T47D (cell line): ENCODE measurements around the gene GSG1L.

Experiments
- DNase-seq, 2 experiments: peaks; one replicate each; pipeline versions ENCODE4 v3.0.0 to v3.0.0-alpha.2; 2011 to 2012; ENCODE audit warnings: low read depth in 1 of 2, low spot score in 1 of 2
- JUND ChIP-seq: IDR thresholded peaks from 2 replicates; pipeline ENCODE4 v1.6.1; 2012; ENCODE audit warnings: low read depth
- in situ Hi-C: cut with HindIII; loops from 2 replicates; pipeline ENCODE4 v1.10.0; 2016; ENCODE audit warnings: low sequenced_read_pairs, low pct_unique_long_range_greater_than_20kb

GSG1L gene

DNA sequence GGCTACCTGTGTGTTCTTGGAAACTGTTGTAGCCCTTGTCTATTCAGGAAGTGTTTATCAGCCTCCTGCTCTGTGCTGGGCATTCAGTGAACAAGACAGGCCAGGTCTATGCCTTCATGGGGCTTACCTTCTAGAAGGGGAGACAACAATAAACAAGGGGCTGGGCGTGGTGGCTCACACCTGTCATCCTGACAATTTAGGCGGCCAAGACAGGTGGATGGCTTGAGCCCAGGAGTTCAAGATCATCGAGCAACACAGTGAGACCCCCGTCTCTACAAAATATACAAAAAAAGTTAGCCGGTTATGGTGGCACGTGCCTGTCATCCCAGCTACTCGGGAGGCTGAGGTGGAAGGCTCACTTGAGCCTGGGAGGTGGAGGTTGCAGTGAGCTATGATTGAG lies 5.5 kb upstream of the GSG1L start:
- in situ Hi-C loops, result no loop called here
- TF ChIP-seq JUND, result no peak
- no peak for DNase-seq

DNA sequence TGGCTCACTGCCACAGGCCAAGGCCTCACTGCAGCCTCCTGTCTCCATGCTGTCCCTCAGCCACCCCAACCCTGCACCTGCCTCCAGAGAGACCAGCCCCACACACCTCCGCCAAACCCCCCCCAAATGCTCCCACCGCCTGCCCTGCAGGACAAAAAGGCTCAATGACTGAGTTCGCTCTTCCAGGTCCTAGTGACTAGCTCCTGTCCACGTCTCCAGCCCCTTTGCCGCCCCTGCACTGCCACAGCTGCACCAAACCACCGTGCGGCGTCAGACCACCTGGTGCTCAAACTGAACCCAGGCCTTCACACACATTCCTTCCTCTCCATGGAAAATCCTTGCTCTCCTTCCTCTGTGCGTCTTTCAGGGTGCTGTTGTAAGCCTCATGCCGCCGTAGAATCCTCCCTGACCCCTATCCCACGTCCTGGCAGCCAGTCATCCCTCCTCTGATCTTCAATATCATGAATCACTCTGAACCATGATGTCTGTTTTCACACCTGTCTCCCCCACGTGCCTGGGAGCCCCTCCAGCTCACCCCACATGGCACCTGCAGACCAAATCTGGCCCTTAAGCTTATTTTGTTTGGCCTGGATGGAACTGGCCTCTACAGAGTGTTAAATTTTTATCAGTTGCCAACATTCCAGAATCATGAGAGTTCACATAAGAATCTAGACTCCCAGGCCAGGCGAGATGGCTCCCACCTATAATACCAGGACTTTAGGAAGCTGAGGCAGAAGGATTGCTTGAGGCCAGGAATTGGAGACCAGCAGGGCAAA lies 4.3 kb upstream of the GSG1L start:
- DNase-seq, result no peak
- no peak for TF ChIP-seq JUND
- in situ Hi-C loops, result no loop called here

DNA sequence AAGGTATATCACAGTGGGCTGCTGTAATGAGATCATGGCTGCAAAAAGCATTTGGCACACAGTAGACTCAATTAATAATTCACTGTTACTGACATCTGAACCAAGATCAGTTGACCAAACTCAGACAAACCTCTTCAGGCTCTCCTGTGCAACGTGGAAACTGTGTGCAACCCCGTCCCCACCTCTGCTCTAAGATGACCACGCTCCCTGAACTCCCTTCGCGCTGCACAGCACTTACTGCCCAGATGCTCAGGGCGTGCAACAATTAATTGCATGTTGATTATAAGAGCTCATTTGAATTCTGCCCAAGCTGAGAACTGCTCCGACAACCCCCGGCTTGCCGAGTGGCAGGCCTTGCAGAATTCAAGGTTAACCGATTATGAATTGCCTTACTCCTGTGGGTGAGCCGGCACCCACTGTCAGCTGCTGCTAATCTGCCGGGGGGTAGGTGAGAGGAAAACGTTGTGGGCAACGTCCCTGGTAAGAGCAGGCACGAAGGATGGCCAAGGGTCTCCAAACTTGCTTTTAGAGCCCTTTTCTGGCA lies 1.3 kb upstream of the GSG1L start:
- DNase-seq, result no peak
- in situ Hi-C loops, result no loop called here
- TF ChIP-seq JUND, result no peak

DNA sequence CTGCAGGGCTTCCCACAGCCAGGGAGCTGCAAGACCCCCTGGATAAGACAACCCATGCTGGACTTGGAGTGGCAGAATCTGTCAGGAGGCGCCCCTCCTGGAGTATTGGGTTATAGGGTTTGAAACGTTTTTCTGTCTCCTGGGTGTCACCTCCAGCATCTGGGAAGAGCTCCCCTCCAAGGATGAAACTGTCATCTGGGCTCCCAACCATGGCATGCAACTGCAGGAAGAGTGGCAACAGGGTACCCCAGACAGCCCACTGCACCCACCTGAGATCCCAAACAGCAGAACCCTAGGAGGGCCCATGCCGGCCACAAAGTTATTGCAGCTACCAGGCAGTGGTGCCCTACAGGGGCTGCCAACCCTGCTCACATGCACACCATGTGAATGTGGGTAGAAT lies 636 bp upstream of the GSG1L start:
- in situ Hi-C loops, result no loop called here
- TF ChIP-seq JUND, result no peak

DNA sequence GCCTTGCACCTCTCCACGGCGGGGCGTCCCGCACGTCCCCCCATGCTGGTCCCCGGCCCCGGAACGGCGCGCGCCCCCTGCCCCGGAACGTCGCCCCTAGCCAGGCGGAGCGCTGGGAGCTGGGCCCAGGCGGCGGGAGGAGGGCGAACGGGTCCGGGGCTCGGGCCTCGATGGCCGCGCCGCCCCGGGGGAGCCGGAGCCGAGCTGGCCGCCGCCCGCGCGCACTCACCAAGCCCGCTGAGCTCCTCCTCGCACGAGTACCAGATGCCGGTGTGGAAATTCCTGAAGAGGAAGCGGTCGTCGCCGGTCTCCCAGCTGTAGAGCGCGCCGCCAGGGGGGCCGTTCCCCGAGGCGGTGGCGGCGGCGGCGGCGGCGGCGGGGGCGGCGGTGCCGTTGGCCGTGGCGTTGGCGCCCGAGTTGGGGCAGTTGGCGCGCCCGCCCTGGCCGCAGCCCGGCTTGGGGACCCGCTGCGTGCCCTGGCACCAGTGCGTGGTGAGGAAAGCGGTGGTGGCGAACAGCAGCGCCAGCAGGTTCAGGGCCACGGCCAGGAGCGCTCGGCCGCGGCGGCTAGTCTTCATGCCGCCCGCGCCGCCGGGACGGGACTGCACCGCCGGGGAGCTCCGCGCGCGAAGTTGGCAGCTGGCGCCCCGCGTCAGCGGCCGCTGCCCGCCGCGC lies 530 bp downstream of the GSG1L start:
- no peak for TF ChIP-seq JUND
- no peak for DNase-seq

More for the DNA sequence above, 636 bp upstream of the GSG1L start:
- no peak for DNase-seq

DNA sequence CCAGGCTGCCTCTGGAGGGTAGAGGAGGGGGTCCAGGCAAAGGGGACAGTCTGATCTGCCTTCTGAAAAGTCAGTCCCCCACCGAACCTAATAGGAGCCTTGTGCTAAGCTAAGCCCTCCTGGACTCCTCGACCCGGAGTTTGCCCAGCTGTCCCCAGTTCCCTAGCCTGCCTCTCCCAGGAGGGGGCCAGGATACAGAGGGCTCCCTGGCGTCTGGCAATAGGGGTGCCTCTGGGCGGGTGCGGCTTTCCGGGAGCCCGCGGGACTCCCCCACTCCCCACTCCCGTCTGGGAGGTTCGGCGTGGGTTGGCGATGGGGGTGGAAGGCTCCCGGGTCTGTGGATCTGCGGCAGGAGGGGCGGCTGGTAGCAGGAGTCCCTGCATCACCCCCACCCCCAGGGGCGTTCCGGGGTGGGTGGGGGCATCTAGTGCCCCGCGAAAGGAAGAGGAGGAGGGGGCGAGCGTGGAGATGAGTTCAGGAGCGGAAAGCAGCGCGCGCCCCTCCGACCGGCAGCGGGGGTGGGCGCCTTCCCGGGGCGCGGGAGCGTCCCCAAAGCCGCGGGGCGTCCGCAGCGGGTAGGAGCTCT lies 1.2 kb downstream of the GSG1L start:
- no peak for TF ChIP-seq JUND
- no peak for DNase-seq
- in situ Hi-C loops, result no loop called here

More for the DNA sequence above, 530 bp downstream of the GSG1L start:
- in situ Hi-C loops, result no loop called here

DNA sequence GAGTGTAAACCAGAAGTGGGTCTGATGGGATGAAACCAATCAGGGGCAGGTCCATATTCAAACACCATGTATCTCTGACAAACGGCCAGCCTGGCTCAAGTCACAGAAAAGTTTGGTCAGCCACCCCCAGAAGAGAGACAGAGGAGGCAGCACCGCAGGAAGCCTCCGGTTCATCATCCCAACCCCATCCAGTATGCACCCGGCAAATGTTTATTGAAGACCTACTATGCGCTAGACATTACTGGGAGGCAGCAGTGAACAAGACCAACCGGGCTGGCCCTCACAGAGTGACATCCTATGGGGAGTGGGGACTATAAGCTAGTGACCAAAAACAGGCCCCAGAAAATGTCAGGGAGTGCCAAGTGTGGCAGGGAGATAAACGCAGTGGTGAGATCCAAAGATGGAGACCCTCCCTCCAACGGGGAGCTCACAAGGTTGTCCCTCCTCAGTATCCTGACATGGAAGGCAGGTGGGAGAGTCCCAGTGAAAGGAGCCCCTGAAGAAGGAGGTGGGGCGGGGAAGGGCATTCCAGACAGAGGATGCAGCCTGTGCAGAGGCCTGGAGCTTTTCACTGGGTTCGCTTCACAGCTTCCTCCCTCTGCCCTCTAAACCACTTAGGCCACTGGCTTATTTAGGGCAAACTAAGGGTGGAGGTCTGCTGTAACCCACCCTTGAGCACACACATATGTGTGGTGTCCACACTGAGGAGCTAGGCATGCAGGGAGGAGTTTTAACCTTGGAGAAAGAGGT lies 2.0 kb downstream of the GSG1L start:
- TF ChIP-seq JUND, result no peak
- in situ Hi-C loops, result no loop called here
- DNase-seq, result no peak

DNA sequence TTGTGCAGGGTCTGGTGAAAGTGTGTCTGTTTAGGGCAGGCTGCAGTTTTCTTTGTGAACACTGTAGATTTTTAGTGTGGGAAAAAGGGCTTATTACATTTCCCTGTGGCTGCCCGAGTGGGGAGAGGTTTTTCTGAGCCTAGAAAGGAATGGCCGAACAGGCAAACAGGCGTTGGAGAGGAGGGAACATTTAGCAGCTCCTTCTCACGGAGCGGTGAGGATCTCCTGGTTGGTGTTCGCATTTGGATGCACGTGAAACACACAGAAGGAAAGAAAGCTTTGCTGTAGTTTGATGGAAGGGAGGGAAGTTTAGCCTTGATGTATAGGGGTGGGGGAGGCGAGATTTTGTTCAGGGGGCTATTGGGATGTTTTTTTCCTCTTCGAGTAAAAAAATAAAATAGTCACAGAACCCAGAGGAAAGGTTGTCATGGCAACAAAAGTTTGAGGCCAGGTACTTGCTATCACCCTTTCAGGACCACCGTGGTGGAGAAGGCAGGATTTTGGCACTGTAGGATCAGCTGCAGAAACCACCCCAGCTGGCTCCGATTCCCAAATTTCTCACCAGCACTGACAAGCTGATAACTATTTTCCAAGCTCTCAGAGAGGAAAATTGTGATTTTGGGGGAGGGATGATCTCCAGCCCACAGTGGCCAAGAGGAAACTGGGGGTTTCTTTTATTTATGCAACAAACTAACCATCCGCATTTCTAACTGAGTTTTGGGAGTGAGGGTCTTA lies 3.5 kb downstream of the GSG1L start:
- no peak for TF ChIP-seq JUND
- in situ Hi-C loops, result no loop called here
- no peak for DNase-seq

DNA sequence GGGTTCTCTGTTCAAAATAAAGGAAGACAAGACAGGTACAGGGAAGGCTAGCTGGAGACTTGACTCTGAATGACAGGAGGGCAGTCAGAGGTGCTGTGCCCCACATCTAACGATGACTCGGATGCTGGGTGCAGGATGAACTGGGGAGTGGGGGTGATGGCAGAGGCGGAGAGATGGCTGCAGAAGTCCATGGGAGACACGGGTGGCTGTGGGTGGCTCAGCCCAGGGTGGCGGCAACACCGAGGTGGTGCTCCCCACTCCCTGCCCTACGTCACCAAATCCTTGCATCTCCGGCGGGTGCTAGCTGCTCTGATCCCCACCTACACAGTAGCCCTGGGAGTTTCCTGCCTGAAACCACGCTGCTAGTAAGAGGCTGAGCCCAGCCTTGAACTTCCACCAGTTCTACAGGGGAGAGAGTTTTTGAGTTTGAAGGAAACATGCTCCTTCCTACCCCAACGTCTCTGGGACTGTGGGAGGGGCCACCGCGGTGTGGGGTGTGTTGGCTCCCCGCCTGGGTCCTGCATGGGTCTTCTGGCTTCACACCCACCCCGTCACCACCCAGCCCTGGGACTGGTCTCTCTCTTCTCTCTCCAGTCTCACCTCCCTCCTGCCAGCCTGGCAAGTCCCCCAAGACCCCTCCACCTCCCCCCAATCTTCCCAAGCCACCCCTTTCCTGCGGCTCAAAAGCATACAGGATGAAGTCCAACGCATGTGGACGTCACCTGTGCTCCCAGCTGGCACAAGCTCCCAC lies 4.5 kb downstream of the GSG1L start:
- no peak for DNase-seq
- no peak for TF ChIP-seq JUND
- in situ Hi-C loops, result no loop called here

DNA sequence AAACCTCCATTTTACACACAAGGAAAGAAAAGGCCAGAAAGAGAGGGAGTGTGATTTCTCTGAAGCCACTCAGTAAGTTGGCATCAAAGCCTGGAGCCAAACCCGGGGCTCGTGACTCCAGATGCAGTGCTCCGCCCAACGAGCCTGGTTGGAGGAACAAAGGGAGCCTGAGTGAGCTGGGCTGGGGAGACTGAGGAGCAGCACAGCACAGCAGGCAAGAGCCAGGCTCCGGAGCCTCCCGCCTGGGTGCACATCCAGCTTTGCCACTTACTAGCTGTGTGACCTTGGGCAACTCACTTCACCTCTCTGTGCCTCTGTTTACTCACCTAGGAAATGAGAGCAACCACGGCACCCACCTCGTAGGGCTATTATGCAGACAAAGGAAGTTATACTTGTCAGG lies 5.6 kb downstream of the GSG1L start:
- no peak for DNase-seq
- in situ Hi-C loops, result no loop called here
- no peak for TF ChIP-seq JUND

DNA sequence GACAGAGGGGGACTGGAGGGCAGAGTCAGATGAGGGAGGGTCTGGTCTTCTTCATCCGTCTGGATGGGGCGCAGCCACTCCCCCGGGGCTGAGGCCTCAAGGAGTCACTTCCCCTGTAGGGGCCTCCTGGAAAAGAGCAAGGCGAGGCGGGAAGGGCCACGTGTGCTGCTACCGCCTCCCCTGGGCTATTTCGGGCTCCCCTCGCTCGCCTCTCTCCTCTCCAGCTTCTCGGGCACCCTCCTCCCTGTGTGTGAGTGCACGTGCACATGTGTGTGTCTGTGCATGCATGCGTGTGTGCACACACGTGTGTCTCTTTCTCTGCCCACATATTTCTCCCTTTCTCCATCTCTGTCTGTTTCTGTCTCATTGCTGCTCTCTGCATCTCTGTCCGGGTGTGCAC lies 10.1 kb downstream of the GSG1L start:
- TF ChIP-seq JUND, result no peak
- in situ Hi-C loops, result no loop called here
- no peak for DNase-seq
